ENCODE data around the gene NT5DC2. TPM values are rescaled to one million over a fixed set of nuclear protein-coding genes. Genes with fewer than 3 reads are reported as not detected.

NT5DC2 gene
- total and polyA plus RNA-seq, 2 of the 8 experiments (the other 6 are each of a cell fraction or from before 2014, with no cell fraction given), result 331 to 477 TPM

- no peak overlapping the region for H3K56ac ChIP-seq (replicated peaks; ENCODE audit: insufficient read length, low read depth, low read length)
- peaks cover 0 to 9% (median 5%) of the 10 kb centered on the region in 4 experiments; a peak in 6 of 7 replicates for H3K4me1 ChIP-seq (replicated peaks in 1 of 4; ENCODE audit: control insufficient read depth in 3 of 4, insufficient read depth in 4 of 4, low read length in 3 of 4)
- H3K27ac ChIP-seq (ENCODE audit: low read depth, low read length), result no peak overlapping the region
- H3K79me2 ChIP-seq (ENCODE audit: control insufficient read depth in 1 of 2, insufficient read depth in 2 of 2, low read length in 2 of 2), result peaks cover 0 to 35% of the 10 kb centered on the region in 2 experiments; a peak in 2 of 4 replicates
- no peak overlapping the region for H2AFZ ChIP-seq (ENCODE audit: low read length)
- H3K36me3 ChIP-seq (ENCODE audit: control insufficient read depth in 2 of 4, insufficient read depth in 4 of 4, low read length in 3 of 4), result peaks cover 27 to 68% (median 42%) of the 10 kb centered on the region in 4 experiments
- peak overlapping the region; percentile 57 for H4K8ac ChIP-seq (ENCODE audit: extremely low read depth, insufficient read depth, low read length)
- no peak overlapping the region for H4K91ac ChIP-seq (replicated peaks; ENCODE audit: insufficient read length, low read length)
- WGBS, 2 experiments (ENCODE audit: extremely low coverage in 1 of 2, insufficient coverage in 1 of 2, insufficient read length in 1 of 2, insufficient replicate concordance in 2 of 2, low coverage in 1 of 2, low lambda C conversion rate in 2 of 2, missing lambda C conversion rate in 1 of 2), result 78% methylated on average over 18 of the region's 18 CpGs; no CpG with 5 or more reads in 1 of the 2 experiments
- no peak overlapping the region for H2BK15ac ChIP-seq (ENCODE audit: low read length)
- ChIA-PET CTCF (ENCODE audit: partially characterized antibody) (interaction anchor here (0.7 to 2.2 kb wide), 6 partner anchors 14 to 80 kb away, joined by 3 to 5 read pairs (median 4); no protein-coding TSS in a partner anchor), POLR2A (ENCODE audit: partially characterized antibody) (interaction anchor here (1.0 to 2.0 kb wide), 4 partner anchors 10 to 33 kb away, joined by 3 to 9 read pairs (median 4); partner anchors contain the start of gene STAB1)
- DNase-seq (ENCODE audit: low read depth in 1 of 2, low spot score in 2 of 2) (no peak), FAIRE-seq (no peak)
- H3K23ac ChIP-seq (ENCODE audit: insufficient read length), result no peak overlapping the region
- no peaks in the 10 kb centered on the region for H3K9me3 ChIP-seq (ENCODE audit: insufficient read depth in 2 of 2, low read depth in 1 of 2, low read length in 1 of 2)
- H2BK20ac ChIP-seq (ENCODE audit: low read length), result no peak overlapping the region
- no peak overlapping the region for H3K4ac ChIP-seq (replicated peaks; ENCODE audit: insufficient read length, low read depth, low read length)
- no peak overlapping the region for H2AK5ac ChIP-seq (ENCODE audit: low read depth, low read length)
- no peak overlapping the region for H3K14ac ChIP-seq (ENCODE audit: insufficient read length)
- no peak overlapping the region for H3K9ac ChIP-seq (replicated peaks in 1 of 4; ENCODE audit: extremely low read depth in 1 of 4, low read depth in 3 of 4, low read length in 3 of 4)
- H3K79me1 ChIP-seq (ENCODE audit: low read depth, low read length), result peaks cover 33% of the 10 kb centered on the region
- H2BK120ac ChIP-seq (replicated peaks; ENCODE audit: low read depth, low read length), result no peak overlapping the region
- no peak overlapping the region for H3K4me2 ChIP-seq (ENCODE audit: insufficient read depth in 1 of 2, low read depth in 2 of 2, low read length in 2 of 2)
- H3K4me3 ChIP-seq (ENCODE audit: extremely low read depth in 1 of 4, insufficient read depth in 2 of 4, low read depth in 3 of 4, low read length in 4 of 4), result no peak overlapping the region
- no peak overlapping the region for H3K18ac ChIP-seq (ENCODE audit: extremely low read depth, low read length)
- H2BK12ac ChIP-seq (ENCODE audit: low read depth, low read length), result no peak overlapping the region
- no peak overlapping the region; the same call in 1 of the 2 replicates for H2BK5ac ChIP-seq (ENCODE audit: low read depth, low read length)
- no peaks in the 10 kb centered on the region for H3K27me3 ChIP-seq (replicated peaks in 1 of 4; ENCODE audit: control insufficient read depth in 3 of 4, extremely low read depth in 1 of 4, insufficient read depth in 3 of 4, low read length in 3 of 4)
- peaks cover 17 to 48% of the 10 kb centered on the region in 2 experiments for H4K20me1 ChIP-seq (replicated peaks in 1 of 2; ENCODE audit: control insufficient read depth in 1 of 2, insufficient read depth in 2 of 2, low read length in 2 of 2)
- H4K5ac ChIP-seq (ENCODE audit: insufficient read length, low read depth, low read length), result no peak overlapping the region
- H3K23me2 ChIP-seq (ENCODE audit: low read depth, low read length), result peaks cover 6% of the 10 kb centered on the region; the same call in 1 of the 2 replicates
- TF ChIP-seq CHD1 (IDR thresholded peaks at IDR 0.05; ENCODE audit: low read depth, low read length) (no peak), BRCA1 (IDR thresholded peaks at IDR 0.05; ENCODE audit: low read depth, low read length) (no peak), RNF2 (IDR thresholded peaks at IDR 0.05; ENCODE audit: borderline replicate concordance, low read depth, low read length, missing control alignments, poor library complexity, severe bottlenecking) (no peak), RAD21 (IDR thresholded peaks at IDR 0.05 in 1 of 2, conservative IDR thresholded peaks at IDR 0.05 in 1 of 2; ENCODE audit: low read depth in 2 of 2, low read length in 2 of 2) (no peak), BCL11A (IDR thresholded peaks at IDR 0.05; ENCODE audit: low read depth in 2 of 2, low read length in 2 of 2) (no peak), SP1 (IDR thresholded peaks at IDR 0.05; ENCODE audit: low read depth, low read length) (no peak), POLR2A (IDR thresholded peaks at IDR 0.05; ENCODE audit: control extremely low read depth in 1 of 2, low read depth in 2 of 2, low read length in 2 of 2) (no peak), RBBP5 (IDR thresholded peaks at IDR 0.05; ENCODE audit: borderline replicate concordance, low read depth, low read length) (no peak), EZH2 (IDR thresholded peaks at IDR 0.05; ENCODE audit: low read depth, low read length, severe bottlenecking) (no peak), USF2 (IDR thresholded peaks at IDR 0.05; ENCODE audit: low read length) (no peak)
These were observed 5.7 kb downstream of the NT5DC2 start for GRCh38 chr3:52527732-52528585.
